Endothelial cell (in vitro differentiated cells): ENCODE data around the gene THEM5. TPM values are rescaled to one million over a fixed set of nuclear protein-coding genes. Genes with fewer than 3 reads are reported as not detected.
"Not testable (repeated sequence)": the region's sequence is repeated elsewhere in the genome, so short reads cannot be mapped to it uniquely, and the experiment has no call there.

Experiments
- DNase-seq: peaks from one replicate; pipeline ENCODE4 v3.0.0; 2021; ENCODE audit warnings: low spot score
- H3K27ac Mint-ChIP-seq: one replicate; pipeline ENCODE4 v1.8.0; 2021; ENCODE audit warnings: mixed read lengths, inconsistent platforms; ENCODE audit not compliant: unreplicated experiment
- H3K27me3 Mint-ChIP-seq: one replicate; pipeline ENCODE4 v1.8.0; 2021; ENCODE audit warnings: mild to moderate bottlenecking, moderate library complexity, mixed read lengths, inconsistent platforms; ENCODE audit not compliant: unreplicated experiment
- H3K36me3 Mint-ChIP-seq: one replicate; pipeline ENCODE4 v1.8.0; 2021; ENCODE audit warnings: mild to moderate bottlenecking, low read depth, mixed read lengths, inconsistent platforms; ENCODE audit not compliant: unreplicated experiment
- H3K4me1 Mint-ChIP-seq: one replicate; pipeline ENCODE4 v1.8.0; 2021; ENCODE audit warnings: mild to moderate bottlenecking, mixed read lengths, inconsistent platforms; ENCODE audit not compliant: unreplicated experiment
- H3K4me3 Mint-ChIP-seq: one replicate; pipeline ENCODE4 v1.8.0; 2021; ENCODE audit warnings: mild to moderate bottlenecking, mixed read lengths, inconsistent platforms; ENCODE audit not compliant: unreplicated experiment
- H3K9me3 Mint-ChIP-seq: one replicate; pipeline ENCODE4 v1.8.0; 2021; ENCODE audit warnings: mixed read lengths, inconsistent platforms; ENCODE audit not compliant: unreplicated experiment
- CTCF ChIP-seq: fragments of 200-600 bp; sonication (generic); IDR thresholded peaks from one replicate; pipeline ENCODE4 v1.5.0; 2021; ENCODE audit warnings: antibody characterized with exemption; ENCODE audit not compliant: unreplicated experiment
- total RNA-seq: library from RNA; stranded (reverse); fragmentation: NEBNext Ultra II Directional; extraction: Animal tissue kit (Norgen Biotek cat#: 25700); gene quantifications from one replicate; pipeline ENCODE4 v1.2.1, GENCODE V29; 2021; ENCODE audit not compliant: unreplicated experiment

The THEM5 gene
- total RNA-seq, 1 donor from 2014 or later: not detected

GRCh38 chr1:151858886-151859665 lies 5.6 kb upstream of the THEM5 start:
- Mint-ChIP-seq H3K9me3 (no peaks in the 10 kb centered on the region), H3K4me1 (peaks cover 34% of the 10 kb centered on the region), H3K36me3 (peaks cover 3% of the 10 kb centered on the region), H3K27me3 (peaks cover 2% of the 10 kb centered on the region), H3K27ac (no peak overlapping the region), H3K4me3 (no peak overlapping the region)
- TF ChIP-seq CTCF: no peak
- no peak for DNase-seq

DNA sequence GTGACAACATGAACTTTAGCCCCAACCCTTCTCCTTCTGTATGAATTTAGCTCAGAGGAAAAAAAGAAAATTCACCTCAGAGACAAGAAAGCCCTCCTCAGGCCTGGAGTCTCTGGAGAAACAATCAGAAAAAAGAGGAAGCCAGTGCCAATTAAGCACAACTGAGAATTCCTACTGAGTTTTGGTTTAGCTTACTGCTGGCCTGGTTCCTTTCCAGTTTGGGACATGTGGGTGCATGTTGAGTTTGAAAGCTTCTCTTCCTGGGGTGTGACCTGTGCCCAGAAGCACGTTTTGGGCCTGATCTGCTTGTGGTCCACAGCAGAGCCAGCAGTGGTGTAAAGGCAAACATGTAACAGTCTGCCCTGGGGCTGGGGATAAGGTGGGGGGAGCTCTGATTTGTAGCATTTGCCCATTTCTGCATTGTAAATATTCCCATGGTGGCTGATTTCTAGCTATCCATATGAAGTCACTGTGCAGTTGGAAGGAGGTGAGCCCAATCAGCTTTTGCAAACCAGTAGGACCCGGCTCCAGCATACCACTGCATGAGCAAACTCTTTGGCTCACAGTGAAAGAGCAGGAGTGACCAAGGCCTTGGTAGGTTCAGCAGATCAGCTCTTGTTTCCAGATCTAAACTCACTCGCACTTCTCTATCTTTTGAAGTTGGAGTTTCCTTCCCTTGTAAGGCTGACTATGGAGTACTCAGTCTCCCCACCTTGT lies 4.7 kb upstream of the THEM5 start:
- Mint-ChIP-seq H3K4me3 (no peak overlapping the region), H3K27ac (peak overlapping the region; percentile 31), H3K36me3 (peaks cover 3% of the 10 kb centered on the region), H3K9me3 (no peaks in the 10 kb centered on the region), H3K4me1 (peaks cover 34% of the 10 kb centered on the region), H3K27me3 (peaks cover 2% of the 10 kb centered on the region)
- no peak for TF ChIP-seq CTCF
- no peak for DNase-seq

DNA sequence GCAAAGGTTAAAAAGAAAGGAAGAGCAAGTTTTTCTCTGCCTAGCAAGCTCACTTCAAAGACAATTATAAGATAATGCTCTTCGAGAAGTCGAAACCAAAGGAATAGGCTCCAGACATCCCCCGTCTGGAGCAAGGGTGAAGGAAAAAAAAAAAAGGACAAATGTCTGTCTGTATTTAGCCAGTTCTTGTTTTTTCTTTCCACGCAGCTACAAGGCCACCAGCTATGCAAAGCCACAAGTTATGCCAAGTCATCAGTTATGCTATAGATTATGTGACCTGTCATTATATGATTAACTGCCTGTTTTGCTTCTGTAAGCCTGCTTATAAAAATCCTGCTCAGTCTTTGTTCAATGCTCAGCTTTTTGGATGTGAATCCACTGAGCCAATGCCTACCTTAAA lies 2.4 kb upstream of the THEM5 start:
- DNase-seq: no peak
- Mint-ChIP-seq H3K4me3 (no peak overlapping the region), H3K4me1 (peaks cover 28% of the 10 kb centered on the region), H3K27me3 (peaks cover 3% of the 10 kb centered on the region), H3K36me3 (peaks cover 3% of the 10 kb centered on the region), H3K9me3 (no peaks in the 10 kb centered on the region), H3K27ac (no peak overlapping the region)
- no peak for TF ChIP-seq CTCF

DNA sequence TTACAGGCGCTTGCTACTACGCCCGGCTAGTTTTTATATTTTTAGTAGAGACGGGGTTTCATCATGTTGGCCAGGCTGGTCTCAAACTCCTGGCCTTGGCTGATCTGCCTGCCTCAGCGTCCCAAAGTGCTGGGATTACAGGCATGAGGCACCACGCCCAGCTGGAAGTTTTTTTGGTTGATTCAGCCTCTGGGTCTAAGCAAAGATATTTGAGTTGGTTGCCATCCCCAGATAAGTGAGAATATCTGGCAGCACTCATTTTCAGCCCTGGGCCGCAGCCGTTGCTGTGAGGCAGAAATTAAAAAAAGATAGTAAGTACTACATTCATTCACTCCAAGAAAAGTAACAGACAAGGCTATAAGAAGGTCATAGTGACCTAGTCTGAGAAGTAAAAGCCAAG lies 2.0 kb upstream of the THEM5 start:
- H3K27ac Mint-ChIP-seq, H3K27me3 Mint-ChIP-seq, H3K36me3 Mint-ChIP-seq, H3K9me3 Mint-ChIP-seq, H3K4me3 Mint-ChIP-seq, DNase-seq: not testable (repeated sequence)
- peaks cover 25% of the 10 kb centered on the region for H3K4me1 Mint-ChIP-seq

DNA sequence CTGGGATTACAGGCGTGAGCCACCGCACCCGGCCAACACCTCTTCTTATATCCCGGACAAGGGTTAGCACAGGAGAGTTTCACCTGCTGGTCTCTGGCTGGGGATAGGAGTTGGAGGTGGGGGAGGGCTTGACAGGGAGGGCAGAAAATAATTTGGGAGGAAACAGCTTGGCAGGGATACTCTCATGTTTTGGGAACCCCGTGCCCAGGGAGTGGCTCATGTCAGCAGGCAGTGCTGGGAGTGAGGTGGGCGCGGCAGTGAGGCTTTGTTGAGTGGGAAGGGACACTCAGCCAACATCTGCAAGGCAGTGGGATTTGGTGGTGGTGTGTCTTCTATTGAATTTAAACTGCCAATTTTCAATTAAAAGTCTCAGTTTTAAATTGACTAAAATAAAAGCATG lies 1.1 kb upstream of the THEM5 start:
- DNase-seq: no peak
- H3K36me3 Mint-ChIP-seq: peaks cover 3% of the 10 kb centered on the region
- no peak overlapping the region for H3K4me3 Mint-ChIP-seq
- peaks cover 6% of the 10 kb centered on the region for H3K27me3 Mint-ChIP-seq
- H3K27ac Mint-ChIP-seq: no peak overlapping the region
- TF ChIP-seq CTCF: no peak
- no peaks in the 10 kb centered on the region for H3K9me3 Mint-ChIP-seq
- H3K4me1 Mint-ChIP-seq: peaks cover 24% of the 10 kb centered on the region
